ENCODE data around the gene SLC22A7.

- TF ChIP-seq POLR2A (IDR thresholded peaks at IDR 0.05) (no peak), CTCF (IDR thresholded peaks at IDR 0.05) (no peak), POLR2AphosphoS5 (IDR thresholded peaks at IDR 0.05) (no peak), EP300 (IDR thresholded peaks at IDR 0.05) (no peak)
Measured at GRCh38 chr6:43275801-43276576, 22.1 kb upstream of the SLC22A7 start.
